Activated B cell treated with CpG ODN at 0.5 μM for 24 hours (primary cell): Measurements from ENCODE around the gene PGAM2. TPM values are rescaled to one million over a fixed set of nuclear protein-coding genes. Genes with fewer than 3 reads are reported as not detected.
A peak's percentile ranks its signal among the peaks of the same experiment; 100 is the strongest.

Experiments used
- ATAC-seq: fragments of 200-7000 bp; cut with Tn5 transposase; one replicate; pipeline ENCODE4 v1.10.0; 2021; ENCODE audit warnings: low read depth, mild to moderate bottlenecking, moderate library complexity
- CTCF ChIA-PET: fragments of 350-600 bp; sonication (Branson Sonifier 250); formaldehyde crosslinking; loops from one replicate; lab custom pipeline; 2021; ENCODE audit warnings: antibody characterized with exemption; lab: Charles Lee
- POLR2A ChIA-PET: fragments of 350-600 bp; sonication (Branson Sonifier 250); formaldehyde crosslinking; loops from one replicate; lab custom pipeline; 2021; ENCODE audit warnings: antibody characterized with exemption; lab: Charles Lee
- DNase-seq: peaks from one replicate; pipeline ENCODE4 v3.0.0; 2022
- H3K27ac Mint-ChIP-seq: one replicate; pipeline ENCODE4 v1.8.0; 2020; ENCODE audit warnings: mixed read lengths
- H3K27me3 Mint-ChIP-seq: one replicate; pipeline ENCODE4 v1.8.0; 2021; ENCODE audit warnings: mixed read lengths
- H3K36me3 Mint-ChIP-seq: one replicate; pipeline ENCODE4 v1.8.0; 2021; ENCODE audit warnings: low read depth, mixed read lengths
- H3K4me1 Mint-ChIP-seq: one replicate; pipeline ENCODE4 v1.8.0; 2021; ENCODE audit warnings: mixed read lengths
- H3K4me3 Mint-ChIP-seq: one replicate; pipeline ENCODE4 v1.8.0; 2020; ENCODE audit warnings: mild to moderate bottlenecking, mixed read lengths
- H3K9me3 Mint-ChIP-seq: one replicate; pipeline ENCODE4 v1.8.0; 2020; ENCODE audit warnings: mixed read lengths
- CTCF ChIP-seq: fragments of 200-600 bp; IDR thresholded peaks from one replicate; pipeline ENCODE4 v1.8.0; 2022; ENCODE audit warnings: antibody characterized with exemption, mild to moderate bottlenecking
- intact Hi-C: fragments of 100-400 bp; cut with micrococcal nuclease; formaldehyde crosslinking; loops from one replicate; pipeline ENCODE4 v1.15.1; 2024
- total RNA-seq: library from RNA; stranded (reverse); gene quantifications from 2 replicates; pipeline ENCODE4 v1.2.3, GENCODE V29; 2022

PGAM2 gene
- total RNA-seq, 1 donor from 2014 or later: 1.2 TPM

GRCh38 chr7:44066111-44066460 lies 719 bp upstream of the PGAM2 start:
- Mint-ChIP-seq H3K4me3 (no peak overlapping the region), H3K27ac (peak overlapping the region; percentile 72), H3K27me3 (no peaks in the 10 kb centered on the region), H3K36me3 (peaks cover 24% of the 10 kb centered on the region), H3K9me3 (no peaks in the 10 kb centered on the region), H3K4me1 (peaks cover 66% of the 10 kb centered on the region)
- TF ChIP-seq CTCF: no peak
- no peak for DNase-seq
- POLR2A ChIA-PET: interaction anchor here (0.6 to 6.0 kb wide), 8 partner anchors 9 to 35 kb away, joined by 3 to 55 read pairs (median 4); partner anchors contain the start of gene DBNL
- CTCF ChIA-PET: no interaction called here
- ATAC-seq: peak; percentile 8
- intact Hi-C loops: no loop called here

GRCh38 chr7:44064791-44065430 lies 456 bp downstream of the PGAM2 start:
- Mint-ChIP-seq H3K4me3 (peak overlapping the region; percentile 28), H3K36me3 (peaks cover 34% of the 10 kb centered on the region), H3K4me1 (peaks cover 66% of the 10 kb centered on the region), H3K27me3 (no peaks in the 10 kb centered on the region), H3K9me3 (no peaks in the 10 kb centered on the region), H3K27ac (peak overlapping the region; percentile 72)
- ATAC-seq: peak; percentile 22
- TF ChIP-seq CTCF: no peak
- CTCF ChIA-PET: no interaction called here
- peak; percentile 16 for DNase-seq
- intact Hi-C loops: no loop called here
- POLR2A ChIA-PET: interaction anchor here (1.0 to 6.0 kb wide), 5 partner anchors 11 to 32 kb away, joined by 3 to 55 read pairs (median 4); partner anchors contain the start of gene DBNL

- DNase-seq: peak; percentile 12
- H3K9me3 Mint-ChIP-seq: no peaks in the 10 kb centered on the region
- H3K27ac Mint-ChIP-seq: peak overlapping the region; percentile 50
- TF ChIP-seq CTCF: no peak
- ATAC-seq: no peak
- peaks cover 42% of the 10 kb centered on the region for H3K36me3 Mint-ChIP-seq
- intact Hi-C loops: no loop called here
- peaks cover 68% of the 10 kb centered on the region for H3K4me1 Mint-ChIP-seq
- no peaks in the 10 kb centered on the region for H3K27me3 Mint-ChIP-seq
- H3K4me3 Mint-ChIP-seq: no peak overlapping the region
- POLR2A ChIA-PET: interaction anchor here (0.7 to 6.0 kb wide), 2 partner anchors 17 to 18 kb away, joined by 9 to 55 read pairs; partner anchors contain the start of gene DBNL
- CTCF ChIA-PET: no interaction called here
Measured at GRCh38 chr7:44063894-44064651, 1.3 kb downstream of the PGAM2 start.

- ChIA-PET CTCF (interaction anchor here (0.7 kb wide), 1 partner anchor 481 kb away, joined by 3 read pairs; the partner anchor contains the start of gene STK17A), POLR2A (interaction anchor here (0.7 to 6.0 kb wide), 3 partner anchors 17 to 19 kb away, joined by 6 to 55 read pairs (median 9); partner anchors contain the start of gene DBNL)
- intact Hi-C loops: no loop called here
- no peak for TF ChIP-seq CTCF
- Mint-ChIP-seq H3K4me1 (peaks cover 69% of the 10 kb centered on the region), H3K4me3 (no peak overlapping the region), H3K27me3 (no peaks in the 10 kb centered on the region), H3K9me3 (no peaks in the 10 kb centered on the region), H3K36me3 (peaks cover 48% of the 10 kb centered on the region), H3K27ac (peak overlapping the region; percentile 35)
- DNase-seq (peak; percentile 12), ATAC-seq (no peak)
Measured at GRCh38 chr7:44063547-44063893, 1.8 kb downstream of the PGAM2 start.

GRCh38 chr7:44062903-44063295 lies 2.5 kb downstream of the PGAM2 start:
- DNase-seq: no peak
- CTCF ChIA-PET: interaction anchor here (0.7 kb wide), 1 partner anchor 480 kb away, joined by 3 read pairs; the partner anchor contains the start of gene STK17A
- intact Hi-C loops: no loop called here

More at GRCh38 chr7:44062903-44063295, 2.5 kb downstream of the PGAM2 start:
- Mint-ChIP-seq H3K27ac (peak overlapping the region; percentile 39), H3K9me3 (no peaks in the 10 kb centered on the region), H3K36me3 (peaks cover 54% of the 10 kb centered on the region), H3K4me1 (peaks cover 70% of the 10 kb centered on the region), H3K27me3 (no peaks in the 10 kb centered on the region), H3K4me3 (no peak overlapping the region)
- ATAC-seq: no peak
- POLR2A ChIA-PET: interaction anchor here (1.6 kb wide), 1 partner anchor 18 kb away, joined by 6 read pairs; the partner anchor contains the start of gene DBNL
- TF ChIP-seq CTCF: no peak
